Upper lobe of right lung (tissue), 1 donor: ENCODE results near the gene OR2H2. TPM values are rescaled to one million over a fixed set of nuclear protein-coding genes. Genes with fewer than 3 reads are reported as not detected.
A peak's percentile ranks its signal among the peaks of the same experiment; 100 is the strongest.

Source experiments
- ATAC-seq: fragments of 200-7000 bp; cut with Tn5 transposase; one replicate; pipeline ENCODE4 v1.9.1; 2020; ENCODE audit warnings: mild to moderate bottlenecking, moderate library complexity
- DNase-seq: peaks from one replicate; pipeline ENCODE4 v3.0.0-alpha.2; 2020
- H3K27ac ChIP-seq: fragments of 200-600 bp; one replicate; pipeline ENCODE4 v1.8.0; 2022
- H3K27me3 ChIP-seq: fragments of 200-600 bp; one replicate; pipeline ENCODE4 v1.8.0; 2022; ENCODE audit warnings: mild to moderate bottlenecking
- H3K36me3 ChIP-seq: fragments of 200-600 bp; one replicate; pipeline ENCODE4 v1.8.0; 2022
- H3K4me1 ChIP-seq: fragments of 200-600 bp; one replicate; pipeline ENCODE4 v1.8.0; 2022
- H3K4me3 ChIP-seq: fragments of 200-600 bp; one replicate; pipeline ENCODE4 v1.8.0; 2022; ENCODE audit warnings: mild to moderate bottlenecking
- H3K9me3 ChIP-seq: fragments of 200-600 bp; one replicate; pipeline ENCODE4 v1.8.0; 2022
- intact Hi-C: fragments of 100-400 bp; cut with DNase I; formaldehyde crosslinking; loops from one replicate; pipeline ENCODE4 v1.11.0; 2022
- total RNA-seq: library from RNA; stranded (reverse); fragmentation: NEBNext Ultra II Directional; extraction: Animal tissue kit (Norgen Biotek cat#: 25700); gene quantifications from one replicate; pipeline ENCODE4 v1.2.1, GENCODE V29; 2021
- TF ChIP-seq, protein P1 (sequence below): fragments of 200-600 bp; IDR thresholded peaks from one replicate; pipeline ENCODE4 v1.8.0; 2022; ENCODE audit warnings: antibody characterized with exemption
- donor health status: DM: no; HTN: yes; CAD: no; lungs with severe emphysema.

The OR2H2 gene
- total RNA-seq, 1 donor from 2014 or later: not detected

DNA sequence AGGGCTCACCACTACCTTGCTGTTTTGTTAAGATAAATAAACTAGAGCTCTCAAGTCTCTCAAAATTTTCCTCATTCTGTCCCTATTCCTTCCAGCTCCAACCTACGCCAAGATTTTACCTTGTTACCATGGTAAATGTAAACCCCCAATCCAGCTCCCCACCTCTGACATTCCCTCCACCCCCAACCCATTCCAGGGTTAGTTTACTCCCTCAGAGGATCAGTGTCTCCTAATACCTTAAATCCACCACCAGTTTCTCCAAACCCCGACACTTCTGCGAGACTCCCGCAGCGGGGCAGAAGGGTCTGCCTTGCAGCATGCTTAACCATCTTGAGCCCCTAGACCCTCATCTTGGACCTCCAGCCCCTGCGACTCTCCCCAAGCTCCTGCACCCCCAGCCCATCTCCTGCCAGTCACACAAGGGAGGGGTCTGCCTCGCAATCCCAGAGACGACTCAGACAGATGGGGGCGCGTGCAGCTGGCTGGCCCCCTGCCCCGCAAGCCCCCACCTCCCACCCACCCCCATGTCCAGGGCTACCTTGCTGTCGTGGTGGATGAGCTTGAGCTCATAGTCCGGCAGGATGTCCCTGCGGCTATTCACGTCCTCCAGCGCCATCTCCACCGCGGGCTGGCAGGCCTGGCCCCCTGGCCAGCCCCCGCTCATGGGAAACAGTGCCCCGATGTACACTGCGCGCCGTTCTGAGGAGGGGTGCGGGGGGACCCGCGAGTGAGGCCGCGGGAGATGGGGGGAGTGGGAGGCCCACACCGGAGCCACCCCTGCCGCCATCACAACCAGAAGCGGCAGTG is 42.2 kb downstream of the OR2H2 start:
- H3K4me1 ChIP-seq: peaks cover 18% of the 10 kb centered on the region
- H3K27me3 ChIP-seq: no peaks in the 10 kb centered on the region
- intact Hi-C loops: no loop called here
- no peaks in the 10 kb centered on the region for H3K9me3 ChIP-seq
- H3K4me3 ChIP-seq: peak overlapping the region; percentile 61
- H3K36me3 ChIP-seq: no peaks in the 10 kb centered on the region
- H3K27ac ChIP-seq: no peak overlapping the region
- ATAC-seq: no peak
- TF ChIP-seq, protein P1, sequence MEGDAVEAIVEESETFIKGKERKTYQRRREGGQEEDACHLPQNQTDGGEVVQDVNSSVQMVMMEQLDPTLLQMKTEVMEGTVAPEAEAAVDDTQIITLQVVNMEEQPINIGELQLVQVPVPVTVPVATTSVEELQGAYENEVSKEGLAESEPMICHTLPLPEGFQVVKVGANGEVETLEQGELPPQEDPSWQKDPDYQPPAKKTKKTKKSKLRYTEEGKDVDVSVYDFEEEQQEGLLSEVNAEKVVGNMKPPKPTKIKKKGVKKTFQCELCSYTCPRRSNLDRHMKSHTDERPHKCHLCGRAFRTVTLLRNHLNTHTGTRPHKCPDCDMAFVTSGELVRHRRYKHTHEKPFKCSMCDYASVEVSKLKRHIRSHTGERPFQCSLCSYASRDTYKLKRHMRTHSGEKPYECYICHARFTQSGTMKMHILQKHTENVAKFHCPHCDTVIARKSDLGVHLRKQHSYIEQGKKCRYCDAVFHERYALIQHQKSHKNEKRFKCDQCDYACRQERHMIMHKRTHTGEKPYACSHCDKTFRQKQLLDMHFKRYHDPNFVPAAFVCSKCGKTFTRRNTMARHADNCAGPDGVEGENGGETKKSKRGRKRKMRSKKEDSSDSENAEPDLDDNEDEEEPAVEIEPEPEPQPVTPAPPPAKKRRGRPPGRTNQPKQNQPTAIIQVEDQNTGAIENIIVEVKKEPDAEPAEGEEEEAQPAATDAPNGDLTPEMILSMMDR: no peak
- no peak for DNase-seq

DNA sequence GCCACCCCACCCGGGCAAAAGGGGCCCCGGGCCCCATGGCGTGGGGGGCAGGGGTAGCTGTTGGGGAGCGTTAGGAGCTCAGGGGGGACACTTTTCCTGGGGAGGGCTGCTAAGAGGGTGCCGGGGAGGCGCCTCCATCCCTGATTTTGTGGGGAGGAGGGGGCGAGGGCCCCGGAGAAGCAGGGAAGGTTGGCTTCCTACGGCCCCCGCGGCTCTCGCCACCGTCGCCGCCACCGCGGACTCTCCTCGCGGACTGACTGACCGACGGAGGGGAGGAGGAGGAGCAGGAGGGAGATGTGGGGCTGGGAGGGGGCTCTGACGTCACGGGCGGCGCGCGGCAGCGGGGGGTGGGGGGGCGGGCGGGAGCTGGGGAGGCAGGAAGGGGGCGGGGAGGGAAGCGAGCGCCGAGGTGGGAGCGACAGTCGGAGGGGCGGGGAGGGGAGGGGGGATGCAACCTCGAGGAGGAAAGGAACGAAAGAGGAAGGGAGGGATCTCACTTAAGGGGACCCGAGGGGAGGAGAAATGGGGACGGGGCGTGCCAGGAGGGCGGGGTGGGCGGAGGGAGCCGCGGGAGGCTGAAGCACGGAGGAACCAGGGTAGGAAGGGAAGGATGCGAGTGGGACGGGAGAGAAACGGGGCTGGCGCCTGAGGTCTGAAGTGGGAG is 43.0 kb downstream of the OR2H2 start:
- intact Hi-C loops: no loop called here
- Histone ChIP-seq H3K4me1 (peaks cover 19% of the 10 kb centered on the region), H3K9me3 (no peaks in the 10 kb centered on the region), H3K27me3 (no peaks in the 10 kb centered on the region), H3K4me3 (peak overlapping the region; percentile 61), H3K36me3 (no peaks in the 10 kb centered on the region), H3K27ac (peak overlapping the region; percentile 24)
- ATAC-seq (peak; percentile 34), DNase-seq (peak; percentile 78)
- TF ChIP-seq, protein P1: no peak

- peak; percentile 58 for ATAC-seq
- H3K27me3 ChIP-seq: no peaks in the 10 kb centered on the region
- peaks cover 22% of the 10 kb centered on the region for H3K4me1 ChIP-seq
- TF ChIP-seq, protein P1: peak; percentile 68
- peak; percentile 82 for DNase-seq
- no peaks in the 10 kb centered on the region for H3K36me3 ChIP-seq
- no peaks in the 10 kb centered on the region for H3K9me3 ChIP-seq
- intact Hi-C loops: no loop called here
- H3K4me3 ChIP-seq: peak overlapping the region; percentile 61
- H3K27ac ChIP-seq: peak overlapping the region; percentile 24
Observed at GRCh38 chr6:29628419-29629281, 43.7 kb downstream of the OR2H2 start.

GRCh38 chr6:29629571-29629970 is 44.6 kb downstream of the OR2H2 start:
- H3K4me1 ChIP-seq: peaks cover 22% of the 10 kb centered on the region

DNA sequence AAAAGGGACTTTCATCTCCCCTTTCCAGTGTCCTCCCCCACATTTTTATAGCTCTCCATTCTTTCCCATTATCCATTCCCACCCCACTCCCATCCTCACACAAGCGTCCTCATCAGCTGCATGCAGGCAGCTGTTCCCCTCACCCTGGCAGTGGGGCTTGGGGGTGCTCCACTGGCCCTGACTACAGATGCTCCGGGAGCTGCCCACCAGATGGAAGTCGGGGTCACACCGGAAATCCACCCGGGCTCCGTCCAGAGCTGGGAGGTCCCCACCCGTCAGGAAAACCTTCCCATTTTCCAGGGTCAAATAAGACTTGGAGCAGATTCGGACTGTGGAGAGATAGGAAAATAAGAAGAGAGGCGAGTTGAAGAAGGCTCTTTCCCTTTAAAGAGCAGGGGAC is 45.4 kb downstream of the OR2H2 start:
- intact Hi-C loops: no loop called here
- ATAC-seq: no peak
- Histone ChIP-seq H3K36me3 (no peaks in the 10 kb centered on the region), H3K27me3 (no peaks in the 10 kb centered on the region), H3K9me3 (no peaks in the 10 kb centered on the region), H3K4me1 (peaks cover 22% of the 10 kb centered on the region), H3K27ac (no peak overlapping the region), H3K4me3 (no peak overlapping the region)
- TF ChIP-seq, protein P1: no peak
- no peak for DNase-seq

More at GRCh38 chr6:29629571-29629970, 44.6 kb downstream of the OR2H2 start:
- no peaks in the 10 kb centered on the region for H3K9me3 ChIP-seq
- TF ChIP-seq, protein P1: no peak
- no peak overlapping the region for H3K4me3 ChIP-seq
- H3K27me3 ChIP-seq: no peaks in the 10 kb centered on the region
- no peak for ATAC-seq
- no peak overlapping the region for H3K27ac ChIP-seq
- no peak for DNase-seq
- no peaks in the 10 kb centered on the region for H3K36me3 ChIP-seq
- intact Hi-C loops: no loop called here
